ENCODE data around the gene ZNF525. TPM values are rescaled to one million over a fixed set of nuclear protein-coding genes. Genes with fewer than 3 reads are reported as not detected.
A peak's percentile ranks its signal among the peaks of the same experiment; 100 is the strongest.

ZNF525 gene
- total RNA-seq, 4 donors from 2014 or later, result 9.2 to 14.5 (median 11.8) TPM

GRCh38 chr19:53388168-53388567 lies 22.7 kb downstream of the ZNF525 start:
- no peak overlapping the region for H3K27ac ChIP-seq
- no peak overlapping the region for H3K4me3 ChIP-seq
- peaks cover 0 to 22% of the 10 kb centered on the region in 2 donors for H3K36me3 ChIP-seq
- TF ChIP-seq POLR2A (IDR thresholded peaks at IDR 0.05), result no peak
- no peak for TF ChIP-seq EP300 (IDR thresholded peaks at IDR 0.05)
- TF ChIP-seq CTCF (IDR thresholded peaks at IDR 0.05), result no peak
- TF ChIP-seq POLR2AphosphoS5 (IDR thresholded peaks at IDR 0.05), result no peak
- H3K27me3 ChIP-seq, result no peaks in the 10 kb centered on the region
- 33 to 35% methylated on average over 1 to 3 of the region's 3 CpGs for WGBS, 2 donors (ENCODE audit: low coverage in 1 of 2)
- no peaks in the 10 kb centered on the region for H3K4me1 ChIP-seq
- H3K9me3 ChIP-seq, result peaks cover 0 to 13% (median 0%) of the 10 kb centered on the region in 3 donors
- ATAC-seq, result no peak

- 74 to 88% methylated on average over 4 to 5 of the region's 5 CpGs for WGBS, 2 donors (ENCODE audit: low coverage in 1 of 2)
Observed at GRCh38 chr19:53388904-53389303, 23.4 kb downstream of the ZNF525 start.

GRCh38 chr19:53389571-53389970 lies 24.1 kb downstream of the ZNF525 start:
- H3K36me3 ChIP-seq, result peaks cover 0 to 21% of the 10 kb centered on the region in 2 donors
- 56 to 64% methylated on average over 2 to 8 of the region's 8 CpGs for WGBS, 2 donors (ENCODE audit: low coverage in 1 of 2)
- H3K4me3 ChIP-seq, result no peak overlapping the region

More at GRCh38 chr19:53388904-53389303, 23.4 kb downstream of the ZNF525 start:
- H3K4me1 ChIP-seq, result peaks cover 0 to 2% (median under 1%) of the 10 kb centered on the region in 3 donors
- peaks cover 0 to 11% (median 0%) of the 10 kb centered on the region in 3 donors for H3K9me3 ChIP-seq
- ATAC-seq, result no peak
- no peaks in the 10 kb centered on the region for H3K27me3 ChIP-seq
- H3K36me3 ChIP-seq, result peaks cover 0 to 22% of the 10 kb centered on the region in 2 donors
- TF ChIP-seq EP300 (IDR thresholded peaks at IDR 0.05), result no peak
- TF ChIP-seq POLR2A (IDR thresholded peaks at IDR 0.05), result no peak
- no peak for TF ChIP-seq POLR2AphosphoS5 (IDR thresholded peaks at IDR 0.05)
- no peak for TF ChIP-seq CTCF (IDR thresholded peaks at IDR 0.05)
- H3K4me3 ChIP-seq, result no peak overlapping the region
- no peak overlapping the region for H3K27ac ChIP-seq

GRCh38 chr19:53389978-53390377 lies 24.5 kb downstream of the ZNF525 start:
- 25 to 47% methylated on average over 3 to 5 of the region's 22 CpGs for WGBS, 2 donors (ENCODE audit: low coverage in 1 of 2)
- H3K4me1 ChIP-seq, result peaks cover 0 to 11% (median 8%) of the 10 kb centered on the region in 3 donors
- TF ChIP-seq EP300 (IDR thresholded peaks at IDR 0.05) (no peak), POLR2AphosphoS5 (IDR thresholded peaks at IDR 0.05) (no peak), POLR2A (IDR thresholded peaks at IDR 0.05) (no peak), CTCF (IDR thresholded peaks at IDR 0.05) (no peak)
- no peak overlapping the region for H3K4me3 ChIP-seq
- H3K36me3 ChIP-seq, result peaks cover 0 to 17% of the 10 kb centered on the region in 2 donors
- peaks cover 0 to 3% (median 0%) of the 10 kb centered on the region in 3 donors for H3K9me3 ChIP-seq
- H3K27ac ChIP-seq, result no peak overlapping the region
- ATAC-seq, result no peak
- H3K27me3 ChIP-seq, result no peaks in the 10 kb centered on the region

More at GRCh38 chr19:53389571-53389970, 24.1 kb downstream of the ZNF525 start:
- no peak for ATAC-seq
- TF ChIP-seq POLR2AphosphoS5 (IDR thresholded peaks at IDR 0.05) (no peak), POLR2A (IDR thresholded peaks at IDR 0.05) (no peak), CTCF (IDR thresholded peaks at IDR 0.05) (no peak), EP300 (IDR thresholded peaks at IDR 0.05) (no peak)
- H3K4me1 ChIP-seq, result peaks cover 0 to 8% (median 7%) of the 10 kb centered on the region in 3 donors
- no peaks in the 10 kb centered on the region for H3K27me3 ChIP-seq
- peaks cover 0 to 7% (median 0%) of the 10 kb centered on the region in 3 donors for H3K9me3 ChIP-seq
- H3K27ac ChIP-seq, result no peak overlapping the region

GRCh38 chr19:53394522-53394973 lies 29.0 kb downstream of the ZNF525 start:
- Histone ChIP-seq H3K9me3 (no peaks in the 10 kb centered on the region), H3K4me3 (peak overlapping the region; percentile 65 to 66), H3K4me1 (peaks cover 0 to 29% (median 12%) of the 10 kb centered on the region in 3 donors), H3K27ac (peak overlapping the region; percentile 68 to 89 (median 81)), H3K27me3 (no peaks in the 10 kb centered on the region), H3K36me3 (peaks cover 0 to 17% of the 10 kb centered on the region in 2 donors)
- TF ChIP-seq CTCF (IDR thresholded peaks at IDR 0.05) (no peak), EP300 (IDR thresholded peaks at IDR 0.05) (no peak), POLR2AphosphoS5 (IDR thresholded peaks at IDR 0.05) (no peak), POLR2A (IDR thresholded peaks at IDR 0.05) (no peak)
- WGBS, 2 donors (ENCODE audit: low coverage in 1 of 2), result 0 to 3% methylated on average over 5 to 13 of the region's 18 CpGs
- peak; percentile 77 for ATAC-seq
